Brain microvascular endothelial cell (primary cell): ENCODE measurements around the gene IFT25.

Experiments
- DNase-seq: peaks from one replicate; pipeline ENCODE4 v3.0.0-alpha.2; 2020
- H3K27ac ChIP-seq: fragments of 250-450 bp; sonication (Bioruptor Pico); 2 replicates; pipeline ENCODE4 v1.5.1; 2020; ENCODE audit warnings: mild to moderate bottlenecking, moderate library complexity
- H3K27me3 ChIP-seq: fragments of 250-450 bp; sonication (Bioruptor Pico); replicated peaks from 2 replicates; pipeline ENCODE4 v1.5.1; 2020; ENCODE audit warnings: mild to moderate bottlenecking
- H3K36me3 ChIP-seq: fragments of 250-450 bp; sonication (Bioruptor Pico); replicated peaks from 2 replicates; pipeline ENCODE4 v1.5.1; 2020; ENCODE audit warnings: mild to moderate bottlenecking
- H3K4me3 ChIP-seq: 2 replicates; pipeline ENCODE4 v1.5.1; 2011; ENCODE audit warnings: low read depth, mild to moderate bottlenecking, control low read depth, low read length, moderate library complexity
- in situ Hi-C: cut with HindIII; loops from 2 replicates; pipeline ENCODE4 v1.10.0; 2017; ENCODE audit warnings: low sequenced_read_pairs, low pct_ligation_motif_present
- TF ChIP-seq, protein P1 (sequence below): IDR thresholded peaks from 2 replicates; pipeline ENCODE4 v1.5.1; 2011; ENCODE audit warnings: low read depth, mild to moderate bottlenecking, moderate library complexity, low read length, control low read depth, inconsistent platforms; ENCODE audit errors: missing control alignments

IFT25 gene

DNA sequence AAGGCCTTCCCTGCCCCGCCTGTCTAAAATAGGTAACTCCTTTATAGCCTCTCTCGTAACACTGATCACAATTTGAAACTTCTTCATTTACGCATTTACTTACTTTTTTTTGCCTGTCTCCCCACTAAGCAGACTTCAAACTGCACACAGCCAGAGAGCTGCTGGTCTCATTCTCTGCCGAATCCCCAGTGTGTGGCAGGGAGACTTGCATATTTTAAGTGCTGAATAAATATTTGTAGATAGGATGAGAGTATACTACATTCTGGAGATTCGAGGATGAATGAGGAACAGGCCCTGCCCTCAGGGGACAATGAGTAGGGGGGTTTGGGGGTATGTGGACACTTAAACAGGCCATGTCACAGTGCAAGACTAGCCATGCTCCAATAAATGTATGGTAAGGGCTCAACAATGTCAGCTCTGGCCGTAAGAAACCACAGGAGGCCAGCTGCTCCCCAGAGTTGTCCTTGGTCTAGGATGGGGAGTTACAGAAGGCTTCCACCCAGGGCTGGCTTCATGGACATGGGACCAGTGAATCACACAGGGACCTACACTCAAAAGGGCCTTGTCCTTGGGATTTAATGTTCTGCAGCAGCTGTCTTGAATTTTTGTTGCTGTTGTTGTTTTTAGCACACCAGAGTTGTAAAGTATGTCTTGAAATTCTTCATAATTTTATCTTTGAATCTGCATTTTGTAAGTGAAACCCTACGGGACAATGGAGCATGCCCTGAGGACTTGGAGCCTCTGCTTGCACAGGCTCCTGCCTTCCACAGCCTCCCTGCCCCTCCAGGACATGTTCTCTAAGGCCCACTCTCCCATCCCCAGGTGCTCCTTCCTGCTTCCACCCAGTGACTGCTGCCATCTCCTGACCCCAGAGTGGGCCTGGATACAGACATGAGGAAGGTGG is 43.0 kb downstream of the IFT25 start:
- no peak for DNase-seq
- Histone ChIP-seq H3K27ac (no peak overlapping the region), H3K27me3 (no peaks in the 10 kb centered on the region), H3K36me3 (no peaks in the 10 kb centered on the region), H3K4me3 (no peak overlapping the region)
- in situ Hi-C loops = no loop called here
- TF ChIP-seq, protein P1, sequence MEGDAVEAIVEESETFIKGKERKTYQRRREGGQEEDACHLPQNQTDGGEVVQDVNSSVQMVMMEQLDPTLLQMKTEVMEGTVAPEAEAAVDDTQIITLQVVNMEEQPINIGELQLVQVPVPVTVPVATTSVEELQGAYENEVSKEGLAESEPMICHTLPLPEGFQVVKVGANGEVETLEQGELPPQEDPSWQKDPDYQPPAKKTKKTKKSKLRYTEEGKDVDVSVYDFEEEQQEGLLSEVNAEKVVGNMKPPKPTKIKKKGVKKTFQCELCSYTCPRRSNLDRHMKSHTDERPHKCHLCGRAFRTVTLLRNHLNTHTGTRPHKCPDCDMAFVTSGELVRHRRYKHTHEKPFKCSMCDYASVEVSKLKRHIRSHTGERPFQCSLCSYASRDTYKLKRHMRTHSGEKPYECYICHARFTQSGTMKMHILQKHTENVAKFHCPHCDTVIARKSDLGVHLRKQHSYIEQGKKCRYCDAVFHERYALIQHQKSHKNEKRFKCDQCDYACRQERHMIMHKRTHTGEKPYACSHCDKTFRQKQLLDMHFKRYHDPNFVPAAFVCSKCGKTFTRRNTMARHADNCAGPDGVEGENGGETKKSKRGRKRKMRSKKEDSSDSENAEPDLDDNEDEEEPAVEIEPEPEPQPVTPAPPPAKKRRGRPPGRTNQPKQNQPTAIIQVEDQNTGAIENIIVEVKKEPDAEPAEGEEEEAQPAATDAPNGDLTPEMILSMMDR = no peak

DNA sequence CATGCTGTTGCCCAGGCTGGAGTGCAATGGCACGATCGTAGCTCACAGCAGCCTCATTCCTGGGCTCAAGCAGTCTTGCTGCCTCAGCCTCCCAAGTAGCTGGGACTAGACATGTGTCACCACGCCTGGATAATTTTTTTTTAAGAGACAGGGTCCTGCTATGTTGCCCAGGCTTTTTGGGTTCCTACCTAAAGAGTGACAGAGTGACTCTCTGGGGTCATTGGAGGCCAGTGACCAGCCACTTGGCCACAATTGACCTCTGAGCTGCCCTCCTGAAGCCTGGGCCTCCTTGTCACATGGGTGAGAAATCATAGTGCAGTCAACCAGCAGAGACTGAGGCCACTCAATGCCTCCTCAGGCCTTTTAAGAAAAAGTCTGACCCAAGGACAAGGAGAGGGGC is 45.8 kb downstream of the IFT25 start:
- no peaks in the 10 kb centered on the region for H3K36me3 ChIP-seq
- in situ Hi-C loops = no loop called here
- no peak for DNase-seq
- no peaks in the 10 kb centered on the region for H3K27me3 ChIP-seq
- TF ChIP-seq, protein P1 = no peak
- no peak overlapping the region for H3K4me3 ChIP-seq
- no peak overlapping the region for H3K27ac ChIP-seq

DNA sequence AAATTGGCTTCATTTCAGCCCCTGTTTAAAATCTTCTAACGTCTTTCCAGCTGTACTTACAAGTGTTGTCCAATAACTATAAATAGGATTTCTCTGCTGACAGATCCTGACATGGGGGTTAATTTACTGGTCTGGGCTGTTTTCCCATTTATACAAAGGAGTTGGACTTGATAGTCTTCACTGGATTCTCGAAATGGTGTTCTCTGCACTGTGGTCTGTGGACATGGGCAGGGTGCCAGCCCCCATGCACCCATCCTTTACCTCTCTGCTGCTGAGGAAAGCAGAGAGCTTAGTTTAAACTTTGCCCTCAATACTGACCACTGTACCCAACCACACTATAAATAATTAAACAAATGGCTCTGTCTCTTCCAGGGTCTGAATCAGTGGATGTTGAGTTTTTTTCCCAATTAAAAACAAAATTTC is 46.3 kb downstream of the IFT25 start:
- Histone ChIP-seq H3K36me3 (no peaks in the 10 kb centered on the region), H3K27ac (no peak overlapping the region), H3K4me3 (no peak overlapping the region), H3K27me3 (no peaks in the 10 kb centered on the region)
- TF ChIP-seq, protein P1 = no peak
- in situ Hi-C loops = no loop called here
- DNase-seq = no peak

DNA sequence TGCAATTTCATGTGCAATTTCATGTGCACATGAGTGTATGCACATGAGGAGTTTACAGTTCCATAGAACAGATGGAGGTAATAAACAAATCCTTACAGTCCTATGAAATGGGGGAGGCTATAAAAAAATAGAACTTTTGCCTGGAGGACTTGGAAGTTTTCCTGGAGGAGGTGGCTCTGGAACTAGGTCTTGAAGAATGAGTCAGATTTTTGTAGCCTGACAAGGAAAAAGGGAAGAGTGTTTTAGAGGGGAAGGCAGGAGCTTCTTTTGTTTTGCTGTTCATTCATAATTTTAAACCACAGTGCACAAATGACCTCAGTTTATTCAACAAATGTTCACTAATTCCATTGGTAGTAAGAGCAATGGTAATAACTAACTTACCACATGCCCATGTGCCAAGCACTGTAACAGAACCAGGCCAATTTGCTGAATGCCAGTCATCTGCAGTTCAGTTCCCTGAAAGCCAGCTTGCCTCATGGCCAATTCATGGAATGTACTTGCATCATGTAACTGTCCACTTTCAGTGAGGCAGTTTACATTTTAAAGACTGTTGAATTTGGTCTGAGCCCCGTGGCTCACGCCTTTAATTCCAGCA is 48.8 kb downstream of the IFT25 start:
- DNase-seq = no peak
- Histone ChIP-seq H3K27ac (no peak overlapping the region), H3K27me3 (no peaks in the 10 kb centered on the region), H3K4me3 (no peak overlapping the region), H3K36me3 (no peaks in the 10 kb centered on the region)
- TF ChIP-seq, protein P1 = no peak
- in situ Hi-C loops = no loop called here

DNA sequence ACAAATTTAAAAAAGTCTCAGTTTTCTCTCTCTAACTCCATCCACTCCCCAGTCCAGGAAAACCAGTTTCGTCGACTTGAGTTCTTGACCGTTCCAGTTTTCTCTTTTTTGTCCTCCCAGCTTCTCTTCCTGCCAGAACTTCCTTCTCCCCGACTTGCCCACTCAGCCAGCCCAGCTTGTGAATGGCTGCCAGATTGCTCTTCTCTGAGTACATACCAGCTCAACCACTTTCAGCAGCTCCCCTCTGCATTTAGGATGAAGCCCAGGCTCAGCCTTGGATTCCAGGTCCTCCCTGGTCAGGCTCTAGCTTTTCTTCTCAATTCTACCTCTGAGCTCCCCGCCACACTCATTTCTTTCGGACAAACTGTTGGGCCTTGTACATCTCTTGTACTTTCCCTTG is 50.1 kb downstream of the IFT25 start:
- Histone ChIP-seq H3K27ac (no peak overlapping the region), H3K4me3 (no peak overlapping the region), H3K27me3 (no peaks in the 10 kb centered on the region), H3K36me3 (no peaks in the 10 kb centered on the region)
- no peak for DNase-seq
- TF ChIP-seq, protein P1 = no peak
- in situ Hi-C loops = no loop called here

DNA sequence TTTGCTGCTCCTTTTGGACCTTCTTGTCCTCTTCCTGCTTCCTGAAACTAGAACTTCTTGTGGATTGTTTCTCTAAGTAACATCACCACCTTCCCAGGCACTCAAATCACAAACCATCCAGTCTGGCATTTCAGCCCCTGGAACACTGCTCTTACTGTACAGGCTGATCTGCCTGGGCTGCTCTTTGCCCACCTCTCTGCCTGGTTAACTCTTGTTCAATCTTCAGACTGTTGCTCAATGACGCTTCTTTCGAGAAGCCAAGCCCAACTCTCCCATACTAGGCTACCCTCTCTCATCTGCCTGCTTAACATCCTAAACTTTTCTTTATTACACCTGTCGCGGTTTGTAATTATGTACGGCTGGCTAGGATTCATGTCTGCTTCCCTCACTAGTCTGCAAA is 50.9 kb downstream of the IFT25 start:
- Histone ChIP-seq H3K36me3 (no peaks in the 10 kb centered on the region), H3K4me3 (no peak overlapping the region), H3K27me3 (no peaks in the 10 kb centered on the region), H3K27ac (no peak overlapping the region)
- TF ChIP-seq, protein P1 = no peak
- in situ Hi-C loops = no loop called here
- DNase-seq = no peak
